Erythroblast (primary cell): ENCODE results near the gene BPTF.

ENCODE experiments used
- GATA1 ChIP-seq: IDR thresholded peaks from 2 replicates; pipeline ENCODE4 v1.6.1; 2011; ENCODE audit warnings: low read depth, mild to moderate bottlenecking, control low read depth, low read length, moderate library complexity
- POLR2A ChIP-seq: IDR thresholded peaks from 2 replicates; pipeline ENCODE4 v1.6.1; 2011; ENCODE audit warnings: mild to moderate bottlenecking, low read length

- no peak for TF ChIP-seq POLR2A
- no peak for TF ChIP-seq GATA1
Observed at GRCh38 chr17:67818110-67819002, 6.9 kb upstream of the BPTF start.
